DMS79 treated with DMSO at 0.1 percent for 48 hours (cell line): ENCODE data around the gene PPIL4.
A peak's percentile ranks its signal among the peaks of the same experiment; 100 is the strongest.

ENCODE experiments used
- DNase-seq: peaks from one replicate; lab custom pipeline; 2025; lab: John Stamatoyannopoulos, UW

The PPIL4 gene, protein sequence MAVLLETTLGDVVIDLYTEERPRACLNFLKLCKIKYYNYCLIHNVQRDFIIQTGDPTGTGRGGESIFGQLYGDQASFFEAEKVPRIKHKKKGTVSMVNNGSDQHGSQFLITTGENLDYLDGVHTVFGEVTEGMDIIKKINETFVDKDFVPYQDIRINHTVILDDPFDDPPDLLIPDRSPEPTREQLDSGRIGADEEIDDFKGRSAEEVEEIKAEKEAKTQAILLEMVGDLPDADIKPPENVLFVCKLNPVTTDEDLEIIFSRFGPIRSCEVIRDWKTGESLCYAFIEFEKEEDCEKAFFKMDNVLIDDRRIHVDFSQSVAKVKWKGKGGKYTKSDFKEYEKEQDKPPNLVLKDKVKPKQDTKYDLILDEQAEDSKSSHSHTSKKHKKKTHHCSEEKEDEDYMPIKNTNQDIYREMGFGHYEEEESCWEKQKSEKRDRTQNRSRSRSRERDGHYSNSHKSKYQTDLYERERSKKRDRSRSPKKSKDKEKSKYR

DNA sequence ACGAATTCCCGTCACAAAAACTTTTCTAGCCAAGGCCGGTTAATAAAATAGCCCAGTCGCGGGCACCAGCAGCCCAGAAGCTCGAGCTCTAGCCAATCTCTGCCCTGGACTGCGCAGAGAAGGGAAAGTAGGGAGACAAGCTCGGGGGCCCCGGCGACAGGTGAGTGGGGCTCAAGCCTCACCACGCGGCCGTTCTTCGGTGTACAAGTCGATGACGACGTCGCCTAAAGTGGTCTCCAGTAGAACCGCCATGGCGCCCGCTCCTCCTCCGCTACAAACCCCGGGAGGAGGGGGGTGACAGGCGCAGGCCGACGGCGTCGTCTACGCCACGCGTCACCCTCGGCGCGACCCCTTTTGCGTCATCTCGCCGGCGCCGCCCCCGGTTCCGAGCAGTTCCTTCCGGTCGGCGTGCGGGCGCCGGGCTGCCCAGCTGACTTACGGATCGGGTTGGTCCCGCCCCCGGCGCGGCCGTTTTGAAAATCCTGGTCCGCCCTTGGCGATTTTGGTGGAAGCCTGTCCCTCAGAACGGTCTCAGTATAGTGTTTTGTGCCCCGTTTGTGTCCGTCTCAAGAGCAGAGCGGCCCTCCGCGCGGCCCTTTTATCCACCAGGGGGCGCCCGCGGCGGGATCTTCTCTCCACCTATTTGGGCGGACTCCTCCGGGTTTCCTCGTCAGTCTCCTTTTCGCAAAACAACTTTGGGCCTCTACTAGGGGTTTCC, at the start of gene PPIL4:
Gene PPIL4 (minus strand): TSS at position 290 of the 718 bp plus-strand sequence. CDS start 38 bp downstream, at position 252.
- peak; percentile 91 for DNase-seq

DNA sequence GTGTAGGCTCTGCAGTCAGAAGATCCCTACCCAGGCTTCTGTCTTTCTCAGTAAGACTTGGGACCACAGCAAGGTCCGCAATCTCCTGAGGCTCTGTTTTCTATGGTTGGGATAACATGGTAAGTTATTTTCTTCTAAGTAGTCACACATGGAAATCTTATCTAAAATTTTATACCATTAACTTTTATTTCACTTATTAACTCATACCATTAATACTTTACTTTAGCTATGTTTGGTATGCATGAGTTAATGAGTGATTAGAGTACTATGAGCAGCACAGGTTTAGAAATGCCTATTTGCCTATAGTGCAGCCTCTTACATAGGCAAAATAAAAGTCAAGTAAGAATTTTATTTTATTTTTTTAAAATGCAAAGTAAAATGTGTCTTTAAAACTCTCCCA, 47.6 kb upstream of the PPIL4 start:
- DNase-seq: no peak

DNA sequence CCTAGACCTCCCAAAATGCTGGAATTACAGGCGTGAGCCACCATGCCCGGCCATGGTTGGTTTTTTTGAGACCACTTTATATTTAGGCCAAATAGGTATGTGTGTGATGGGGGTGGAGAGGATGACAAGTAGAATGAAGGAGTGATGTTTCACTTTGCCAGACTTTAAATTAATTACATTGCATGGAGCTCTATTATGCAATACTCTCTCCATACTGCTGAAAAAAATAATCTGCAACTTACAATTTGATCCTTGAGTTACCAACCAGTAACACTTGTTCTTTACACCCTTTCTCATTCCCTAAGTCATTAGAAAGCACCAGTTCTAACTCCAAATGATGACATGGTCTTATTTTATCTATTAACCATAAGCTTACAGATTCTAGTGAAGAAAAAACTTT, 47.1 kb upstream of the PPIL4 start:
- no peak for DNase-seq

DNA sequence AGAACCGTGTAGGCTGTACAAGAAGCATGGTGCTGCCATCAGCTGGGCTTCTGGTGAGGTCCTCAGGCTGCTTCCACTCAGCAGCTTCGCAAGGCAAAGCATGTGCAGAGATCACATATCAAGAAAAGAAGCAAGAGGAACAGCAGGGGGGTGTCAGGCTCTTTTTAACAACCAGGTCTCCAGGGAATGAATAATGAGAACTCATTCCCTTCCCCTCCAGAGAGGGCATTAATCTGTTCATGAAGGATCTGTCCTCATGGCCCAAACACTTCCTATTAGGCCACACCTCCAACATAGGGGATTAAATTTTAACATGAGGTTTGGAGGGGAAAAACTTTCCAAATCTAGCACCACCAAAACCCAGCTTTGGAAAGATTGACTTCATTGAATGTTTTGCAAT, 40.3 kb upstream of the PPIL4 start:
- DNase-seq: no peak

DNA sequence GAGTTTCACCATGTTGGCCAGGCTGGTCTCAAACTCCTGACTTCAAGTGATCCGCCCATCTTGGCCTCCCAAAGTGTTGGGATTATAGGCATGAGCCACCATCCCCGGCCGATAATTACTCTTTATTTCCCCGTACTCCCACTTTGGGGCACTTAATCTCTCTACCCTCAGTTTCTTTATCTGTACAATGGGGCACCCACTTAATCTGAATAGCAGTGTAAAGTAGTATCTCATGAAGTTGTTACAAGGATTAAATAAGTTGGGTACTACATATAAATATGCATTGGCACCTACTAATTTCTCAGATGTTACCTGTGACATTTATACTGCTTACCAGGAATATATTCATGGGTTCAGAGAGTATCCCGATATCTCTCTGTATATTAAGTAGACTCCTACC, 35.5 kb upstream of the PPIL4 start:
- DNase-seq: no peak

DNA sequence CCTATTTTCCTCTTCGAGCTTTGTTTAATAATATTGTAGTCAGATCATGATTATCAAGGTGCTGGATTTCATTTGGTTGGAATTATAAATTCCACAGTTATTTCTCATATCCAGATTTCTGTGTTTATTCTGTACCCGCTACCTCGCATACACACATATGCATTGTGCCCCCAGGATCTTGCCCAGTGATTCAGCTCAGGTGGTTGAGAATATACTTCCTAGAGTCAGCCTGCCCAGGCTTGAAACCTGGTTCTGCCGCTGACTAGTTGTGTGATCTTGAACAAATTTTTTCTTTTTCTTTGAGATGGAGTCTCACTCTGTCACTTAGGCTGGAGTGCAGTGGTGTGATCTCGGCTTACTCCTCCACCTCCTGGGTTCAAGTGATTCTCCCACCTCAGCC, 35.0 kb upstream of the PPIL4 start:
- DNase-seq: no peak

DNA sequence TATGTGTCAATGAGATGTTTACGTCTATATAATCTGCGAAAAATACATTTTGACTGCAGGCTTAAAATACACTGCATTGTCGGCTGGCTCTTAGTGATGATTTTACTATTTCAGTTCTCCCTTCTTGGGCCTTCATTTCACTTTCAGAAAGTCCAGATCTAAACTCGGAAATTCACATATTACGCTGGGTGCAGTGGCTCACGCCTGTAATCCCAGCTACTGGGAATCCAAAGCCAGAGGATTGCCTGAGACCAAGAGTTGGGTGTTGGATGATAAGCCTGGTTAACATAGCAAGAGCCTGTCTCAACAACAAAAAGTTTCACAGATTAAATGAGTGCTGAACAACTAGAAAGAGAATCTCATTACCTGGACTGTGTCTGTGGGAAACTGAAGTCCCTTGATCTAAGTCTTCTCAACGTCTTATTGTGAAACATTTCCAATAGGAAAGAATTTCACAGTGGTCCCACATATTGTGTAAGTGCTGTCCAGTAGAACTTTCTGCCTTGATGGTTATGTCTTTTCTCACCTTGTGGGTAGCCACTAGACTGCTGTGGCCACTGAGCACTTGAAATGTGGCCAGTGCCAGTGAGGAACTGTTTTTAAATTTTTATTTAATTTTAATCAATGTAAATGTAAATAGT, 22.2 kb upstream of the PPIL4 start:
- no peak for DNase-seq

DNA sequence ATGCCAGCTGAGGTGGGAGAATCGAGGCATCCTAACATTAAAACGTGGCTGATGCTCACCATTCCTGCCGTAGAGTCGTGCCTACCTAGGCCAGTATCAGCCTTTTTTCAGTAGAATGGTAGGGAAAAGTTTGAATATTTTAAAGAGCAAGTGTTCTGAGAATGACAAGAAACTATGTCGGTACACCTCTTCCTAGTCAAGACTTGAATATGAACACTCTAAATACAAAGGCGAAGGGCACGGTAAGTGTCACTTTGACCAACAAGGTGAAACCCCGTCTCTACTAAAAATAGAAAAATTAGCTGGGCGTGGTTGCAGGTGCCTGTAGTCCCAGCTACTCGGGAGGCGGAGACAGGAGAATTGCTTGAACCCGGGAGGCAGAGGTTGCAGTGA, 21.3 kb upstream of the PPIL4 start:
- DNase-seq: no peak

DNA sequence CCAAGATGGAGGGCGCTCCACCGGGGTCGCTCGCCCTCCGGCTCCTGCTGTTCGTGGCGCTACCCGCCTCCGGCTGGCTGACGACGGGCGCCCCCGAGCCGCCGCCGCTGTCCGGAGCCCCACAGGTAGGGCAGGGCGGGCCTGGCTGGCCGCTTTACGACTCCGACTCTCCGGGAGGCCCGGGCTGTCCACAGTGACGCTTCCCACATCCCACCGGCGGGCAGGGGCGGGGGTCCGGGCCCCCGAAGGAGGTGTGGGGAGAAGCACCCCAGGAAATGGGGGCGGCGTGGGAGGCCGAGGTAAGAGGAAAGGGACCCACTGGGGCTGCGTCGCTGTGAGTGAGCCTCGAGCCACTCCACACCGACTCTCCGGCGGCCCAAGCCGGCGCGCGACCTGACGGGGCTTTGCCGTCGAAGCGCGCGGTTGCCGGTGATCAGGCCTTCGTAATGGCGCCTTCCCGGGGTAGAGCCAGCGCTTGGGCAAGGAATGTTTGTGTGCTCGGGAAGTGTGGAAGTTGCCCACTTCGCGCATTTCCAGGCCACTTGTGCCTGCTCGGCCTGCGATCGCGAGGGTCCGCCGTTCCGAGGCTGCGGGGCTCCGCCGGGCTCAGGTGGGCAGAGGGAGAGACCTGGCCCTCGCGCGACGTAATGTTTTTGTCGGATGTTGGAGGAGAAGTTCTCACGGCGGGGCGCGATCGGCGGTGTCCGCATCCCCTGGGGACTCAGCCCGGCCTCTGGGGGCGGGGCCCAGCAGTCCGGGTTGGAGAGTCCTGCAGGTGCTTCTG, 20.8 kb upstream of the PPIL4 start:
- peak; percentile 45 for DNase-seq

DNA sequence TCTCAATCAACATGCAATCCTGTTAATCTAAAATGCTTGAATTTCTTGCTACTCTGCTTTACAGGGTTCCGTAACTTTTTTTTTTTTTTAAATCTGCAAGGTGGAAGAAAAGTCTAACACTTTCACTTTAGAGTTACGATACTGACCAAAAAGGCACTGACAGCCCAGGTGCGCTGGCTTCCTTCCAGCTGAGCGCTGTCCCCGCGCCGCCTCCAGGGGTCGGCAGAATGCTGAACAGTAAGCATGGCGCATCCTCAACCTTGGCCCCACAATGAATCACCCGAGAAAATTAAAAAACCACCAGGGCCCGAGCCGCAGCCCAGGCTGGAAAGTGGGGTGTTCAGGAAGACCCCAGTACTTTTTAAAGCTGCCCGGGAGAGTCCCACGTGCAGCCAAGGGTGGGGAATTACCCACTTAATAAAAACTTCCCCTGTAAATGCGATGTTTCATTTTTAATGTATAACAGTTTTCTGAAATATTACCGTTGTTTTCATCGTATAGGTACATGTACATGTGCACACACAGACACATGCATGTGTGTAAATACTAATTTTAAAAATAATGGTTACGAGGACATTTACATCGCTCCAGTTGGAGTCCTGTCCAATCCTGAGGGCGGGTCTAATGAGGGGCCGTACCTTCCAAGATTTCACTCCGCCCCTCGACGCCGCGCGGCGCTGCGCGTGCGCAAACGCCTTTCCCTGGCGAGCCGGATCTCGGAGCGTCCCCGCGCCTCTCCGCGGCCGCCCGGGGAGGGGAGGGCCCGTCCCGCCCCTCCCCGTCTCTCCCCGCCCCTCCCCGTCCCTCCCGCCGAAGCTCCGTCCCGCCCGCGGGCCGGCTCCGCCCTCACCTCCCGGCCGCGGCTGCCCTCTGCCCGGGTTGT, 19.9 kb upstream of the PPIL4 start, which contains the start of gene GINM1:
Gene GINM1 (plus strand): TSS at position 849 of the 883 bp plus-strand sequence. CDS start 40 bp downstream, outside the sequence.
- DNase-seq: peak; percentile 90

DNA sequence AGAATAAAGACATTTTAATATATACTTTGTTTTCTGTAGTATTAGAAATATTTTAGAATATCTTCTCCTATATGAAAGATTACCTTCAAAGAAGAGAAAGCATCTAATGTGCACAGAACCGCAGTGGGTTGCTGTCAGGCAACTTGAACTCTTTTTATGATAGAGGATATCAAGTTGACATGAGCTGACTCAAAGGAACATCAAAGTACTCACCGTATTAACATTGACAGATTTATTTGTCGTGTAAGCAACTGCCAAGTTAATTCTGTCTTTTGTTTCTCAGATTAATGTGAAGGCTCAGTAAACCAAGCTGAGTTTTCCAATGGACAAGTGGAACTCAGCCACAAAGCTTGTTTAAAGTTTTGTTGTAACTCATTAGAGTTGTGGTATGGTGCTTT, 18.1 kb upstream of the PPIL4 start:
- DNase-seq: no peak

DNA sequence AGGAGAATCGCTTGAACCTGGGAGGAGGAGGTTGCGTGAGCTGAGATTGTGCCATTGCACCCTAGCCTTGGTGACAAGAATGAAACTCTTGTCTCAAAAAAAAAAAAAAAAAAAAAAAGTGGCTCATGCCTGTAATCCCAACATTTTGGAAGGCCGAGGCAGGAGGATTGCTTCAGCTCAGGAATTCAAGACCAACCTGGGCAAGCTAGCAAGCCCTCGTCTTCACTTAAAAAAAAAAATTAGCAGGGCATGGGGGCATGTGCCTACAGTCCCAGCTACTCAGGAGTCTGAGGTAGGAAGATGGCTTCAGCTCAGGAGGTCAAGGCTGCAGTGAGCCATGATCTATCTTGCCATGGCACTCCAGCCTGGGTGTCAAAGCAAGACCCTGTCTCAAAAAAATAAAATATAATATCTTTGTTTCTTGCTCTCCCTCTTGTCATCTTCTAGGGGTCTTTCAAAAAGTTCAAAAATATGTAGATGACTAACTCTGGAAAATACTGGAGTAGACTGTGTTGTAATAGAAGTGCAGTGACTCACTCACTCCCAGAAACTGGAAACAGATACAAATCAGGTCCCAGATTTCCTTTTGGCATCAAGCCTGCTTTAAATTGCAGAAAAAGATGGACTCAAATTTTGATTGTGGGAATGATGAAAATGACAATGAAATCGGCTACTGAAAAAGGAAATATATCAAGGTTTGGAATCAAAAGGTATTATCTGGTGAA, 17.5 kb upstream of the PPIL4 start:
- no peak for DNase-seq

DNA sequence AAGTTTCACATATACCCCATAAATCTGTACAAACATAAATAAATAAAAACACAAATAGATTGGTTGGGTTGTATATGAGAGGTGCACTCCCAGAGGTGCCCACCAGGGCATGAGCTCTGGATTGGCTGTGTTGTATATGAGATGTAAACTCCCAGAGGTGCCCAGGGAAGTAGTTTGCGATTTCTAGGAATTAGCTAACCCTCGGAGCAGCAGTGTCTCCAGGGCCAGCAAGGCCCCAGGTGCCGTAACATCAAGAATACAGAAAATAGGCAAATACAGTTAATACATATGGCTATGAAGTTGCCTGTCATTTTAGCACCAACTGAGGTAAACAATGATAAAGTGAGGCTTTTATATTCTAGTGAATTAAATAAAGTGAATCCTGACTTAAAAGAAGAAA, 14.9 kb upstream of the PPIL4 start:
- DNase-seq: no peak

DNA sequence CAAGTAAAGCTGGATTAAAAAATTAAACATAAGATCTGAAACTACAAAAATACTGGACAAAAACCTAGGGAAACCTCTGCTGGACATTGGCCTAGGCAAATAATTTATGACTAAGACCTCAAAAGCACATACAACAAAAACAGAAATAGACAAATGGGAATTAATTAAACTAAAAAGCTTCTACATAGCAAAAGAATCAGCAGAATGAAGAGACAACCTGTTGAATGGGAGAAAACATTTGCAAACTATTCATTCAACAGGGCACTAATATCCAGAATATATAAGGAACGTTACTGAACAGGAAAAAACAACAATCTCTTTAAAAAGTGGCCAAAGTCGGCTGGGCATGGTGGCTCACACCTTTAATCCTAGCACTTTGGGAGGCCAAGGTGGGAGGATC, 13.5 kb upstream of the PPIL4 start:
- DNase-seq: no peak

DNA sequence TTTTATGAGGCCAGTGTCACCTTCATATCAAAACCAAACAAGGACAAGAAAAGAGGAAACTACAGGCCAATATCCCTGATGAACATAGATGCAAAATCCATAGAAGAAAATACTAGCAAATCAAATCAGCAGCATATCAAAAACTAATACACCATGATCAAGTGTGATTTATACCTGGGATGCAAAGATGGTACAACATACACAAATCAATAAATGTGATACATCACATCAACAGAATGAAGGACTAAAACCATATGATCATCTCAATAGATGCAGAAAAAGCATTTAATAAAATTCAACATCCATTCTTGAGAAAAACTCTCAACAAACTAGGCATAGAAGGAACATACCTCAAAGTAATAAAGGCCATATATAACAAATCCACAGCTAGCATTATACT, 12.2 kb upstream of the PPIL4 start:
- DNase-seq: no peak

DNA sequence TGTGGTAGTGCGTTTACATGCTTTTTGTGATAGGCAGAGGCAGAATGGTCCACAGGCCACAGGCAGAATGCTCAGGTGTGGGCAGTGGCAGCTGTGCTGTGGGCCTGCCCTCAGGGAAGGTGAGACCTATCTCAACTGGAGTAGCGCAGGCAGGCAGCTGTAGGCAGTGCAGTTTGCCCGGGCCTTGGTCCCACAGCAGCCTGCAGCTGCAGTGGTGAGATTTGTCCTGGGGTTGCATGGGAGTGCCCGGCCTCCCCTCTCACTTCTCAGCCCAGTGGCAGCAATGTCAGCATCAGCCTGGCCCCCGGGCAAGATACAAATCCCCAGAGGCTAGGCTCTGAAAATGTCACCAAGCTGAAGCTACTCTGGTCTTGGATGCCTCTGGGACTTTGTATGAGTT, 6.1 kb upstream of the PPIL4 start:
- no peak for DNase-seq

DNA sequence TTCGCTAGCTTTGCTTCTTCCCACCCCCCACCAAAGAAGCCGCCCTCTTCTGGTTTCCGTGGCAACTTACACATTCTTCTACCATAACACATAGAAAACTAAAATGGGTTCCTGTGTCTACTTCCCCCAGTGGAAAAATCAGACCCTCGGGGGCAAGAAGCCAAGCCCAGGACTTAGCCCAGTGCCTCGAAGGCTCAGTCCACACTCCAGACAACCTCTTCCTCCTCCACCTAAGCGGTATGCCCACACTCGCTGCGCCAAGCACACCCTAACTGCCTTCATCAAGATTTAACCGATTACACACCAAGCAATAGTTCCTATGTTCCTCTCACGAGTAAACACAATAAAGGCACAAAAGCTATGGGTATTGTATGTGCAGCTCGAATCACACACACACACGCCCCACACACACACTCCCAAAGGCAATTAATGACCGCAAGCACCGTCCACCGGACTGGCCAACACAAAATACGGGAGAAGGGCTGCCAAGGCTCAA, 537 bp downstream of the PPIL4 start:
- peak; percentile 39 for DNase-seq

DNA sequence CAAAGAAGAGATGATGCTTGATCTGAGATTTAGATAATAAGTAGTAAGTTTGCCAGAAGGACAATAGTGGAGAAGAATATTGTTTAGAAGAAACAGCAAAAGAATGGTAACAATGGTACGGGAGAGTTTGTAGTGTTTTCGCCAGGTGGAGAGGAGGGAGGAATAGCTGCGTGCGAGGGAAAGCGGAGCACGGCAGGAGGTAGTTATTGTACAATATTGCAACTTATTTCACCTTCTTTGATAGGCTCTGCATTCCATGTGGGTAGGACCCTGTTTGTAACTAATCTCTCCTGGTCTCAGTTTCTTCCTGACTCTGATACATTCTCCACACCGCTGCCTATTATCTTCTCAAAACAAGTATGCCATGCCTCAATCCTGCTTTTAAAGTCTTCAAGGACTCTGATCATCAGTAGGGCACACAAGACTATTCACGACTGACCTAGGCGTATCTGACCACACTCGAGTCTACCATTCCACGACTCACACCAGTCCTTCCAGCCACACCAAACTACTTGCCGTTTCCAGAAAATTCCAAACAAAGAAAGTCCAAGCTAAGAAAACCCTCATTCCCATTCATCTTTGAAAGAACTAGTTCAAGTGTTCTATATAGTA, 1.1 kb downstream of the PPIL4 start:
- no peak for DNase-seq

DNA sequence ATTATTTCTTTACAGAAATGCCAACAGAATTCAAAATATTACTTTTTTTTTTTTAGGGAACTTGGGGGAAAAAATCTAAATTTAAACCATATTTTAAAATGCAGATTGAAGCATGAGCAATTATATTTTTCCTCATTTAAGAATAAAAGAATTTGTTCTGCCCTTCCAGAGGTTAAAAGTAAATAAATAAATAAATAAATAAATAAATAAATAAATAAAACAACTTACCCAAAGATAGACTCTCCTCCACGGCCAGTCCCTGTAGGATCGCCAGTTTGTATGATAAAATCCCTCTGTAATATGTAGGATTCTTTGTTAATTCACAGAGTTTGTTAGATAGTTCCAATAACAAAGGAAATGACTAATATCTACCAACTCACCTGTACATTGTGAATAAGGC, 4.7 kb downstream of the PPIL4 start:
- DNase-seq: no peak

DNA sequence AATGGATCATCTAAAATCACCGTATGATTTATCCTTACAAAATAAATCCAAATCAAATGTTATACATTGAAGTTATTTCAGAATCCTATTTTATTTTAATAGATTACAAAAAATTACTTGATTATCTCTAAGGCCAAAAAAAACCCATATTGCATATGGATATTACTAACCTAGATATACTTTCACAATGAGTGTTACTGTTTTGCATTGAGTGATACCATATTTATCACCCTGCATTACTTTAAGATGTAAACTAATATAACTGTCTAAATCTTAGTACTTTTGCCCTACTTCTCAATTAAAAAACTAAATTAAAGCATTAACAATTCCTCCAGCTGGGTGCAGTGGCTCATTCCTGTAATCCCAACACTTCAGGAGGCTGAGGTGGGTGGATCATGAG, 11.1 kb downstream of the PPIL4 start:
- no peak for DNase-seq
